Measurements from ENCODE around the gene POLG. TPM values are rescaled to one million over a fixed set of nuclear protein-coding genes. Genes with fewer than 3 reads are reported as not detected.

The POLG gene
- polyA plus RNA-seq, 1 of the 3 experiments (the other 2 are of a cell fraction): 24.9 TPM

DNA sequence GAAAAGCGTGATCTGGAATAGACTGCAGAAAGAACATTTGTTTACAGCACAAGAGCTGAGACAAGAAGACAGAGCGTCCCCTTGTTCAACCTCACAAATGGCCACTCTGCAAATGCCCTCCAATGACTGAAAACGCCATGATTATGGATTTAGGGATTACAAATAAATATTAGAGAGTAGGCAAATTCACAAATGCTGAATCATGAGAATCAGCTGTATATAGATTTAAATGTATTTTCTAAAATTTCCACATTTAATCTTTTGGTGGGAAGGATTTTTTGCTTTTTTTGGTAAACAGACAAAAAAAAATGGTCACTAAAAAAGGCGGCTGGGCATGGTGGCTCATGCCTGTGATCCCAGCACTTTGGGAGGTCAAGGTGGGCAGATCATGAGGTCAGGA lies 10.6 kb upstream of the POLG start (continued):
- TF ChIP-seq, protein P1, sequence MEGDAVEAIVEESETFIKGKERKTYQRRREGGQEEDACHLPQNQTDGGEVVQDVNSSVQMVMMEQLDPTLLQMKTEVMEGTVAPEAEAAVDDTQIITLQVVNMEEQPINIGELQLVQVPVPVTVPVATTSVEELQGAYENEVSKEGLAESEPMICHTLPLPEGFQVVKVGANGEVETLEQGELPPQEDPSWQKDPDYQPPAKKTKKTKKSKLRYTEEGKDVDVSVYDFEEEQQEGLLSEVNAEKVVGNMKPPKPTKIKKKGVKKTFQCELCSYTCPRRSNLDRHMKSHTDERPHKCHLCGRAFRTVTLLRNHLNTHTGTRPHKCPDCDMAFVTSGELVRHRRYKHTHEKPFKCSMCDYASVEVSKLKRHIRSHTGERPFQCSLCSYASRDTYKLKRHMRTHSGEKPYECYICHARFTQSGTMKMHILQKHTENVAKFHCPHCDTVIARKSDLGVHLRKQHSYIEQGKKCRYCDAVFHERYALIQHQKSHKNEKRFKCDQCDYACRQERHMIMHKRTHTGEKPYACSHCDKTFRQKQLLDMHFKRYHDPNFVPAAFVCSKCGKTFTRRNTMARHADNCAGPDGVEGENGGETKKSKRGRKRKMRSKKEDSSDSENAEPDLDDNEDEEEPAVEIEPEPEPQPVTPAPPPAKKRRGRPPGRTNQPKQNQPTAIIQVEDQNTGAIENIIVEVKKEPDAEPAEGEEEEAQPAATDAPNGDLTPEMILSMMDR (IDR thresholded peaks at IDR 0.05): no peak

DNA sequence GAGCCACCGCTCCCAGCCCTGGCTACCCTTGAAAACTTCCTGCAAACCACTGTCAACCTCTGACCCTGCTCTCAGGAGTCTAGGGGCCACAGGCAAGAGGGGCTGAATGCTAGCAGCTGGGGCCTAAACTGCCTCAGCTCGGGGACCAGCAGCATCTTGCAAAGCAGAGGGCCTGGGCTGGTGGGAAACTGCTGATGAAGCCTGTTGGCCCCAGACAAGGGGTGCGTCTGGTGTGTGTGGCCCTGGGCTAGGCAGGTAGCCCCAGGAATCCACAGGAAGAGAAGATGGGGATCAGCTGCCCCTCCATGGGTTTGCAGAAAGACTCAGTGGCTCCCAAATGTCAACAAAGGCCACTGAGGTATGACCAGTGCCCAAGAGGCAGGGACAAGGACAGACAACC lies 8.2 kb upstream of the POLG start:
- Histone ChIP-seq H2AFZ (ENCODE audit: low read depth) (no peak overlapping the region), H3K9me3 (no peaks in the 10 kb centered on the region), H4K20me1 (ENCODE audit: insufficient read depth) (no peaks in the 10 kb centered on the region), H3K9me2 (no peaks in the 10 kb centered on the region), H3K79me2 (ENCODE audit: insufficient read depth) (no peaks in the 10 kb centered on the region), H3K4me2 (no peak overlapping the region), H3F3A (replicated peaks; ENCODE audit: insufficient read depth) (no peaks in the 10 kb centered on the region), H3K27ac (ENCODE audit: low read depth in 2 of 2, low read length in 1 of 2) (no peak overlapping the region), H3K4me3 (ENCODE audit: low read depth in 2 of 2, low read length in 1 of 2) (no peak overlapping the region), H3K36me3 (replicated peaks in 1 of 2; ENCODE audit: control insufficient read depth in 1 of 2, insufficient read depth in 2 of 2, low read length in 1 of 2) (no peaks in the 10 kb centered on the region), H3K4me1 (ENCODE audit: control insufficient read depth in 1 of 2, insufficient read depth in 2 of 2, low read depth in 1 of 2, low read length in 1 of 2) (no peaks in the 10 kb centered on the region; a peak in 1 of 4 replicates), H3K27me3 (ENCODE audit: insufficient read depth) (no peaks in the 10 kb centered on the region), H3K9ac (no peak overlapping the region)
- TF ChIP-seq TEAD4 (IDR thresholded peaks at IDR 0.05; ENCODE audit: borderline replicate concordance, insufficient read depth) (no peak), RXRA (IDR thresholded peaks at IDR 0.05; ENCODE audit: borderline replicate concordance, low read depth) (no peak), RAD21 (IDR thresholded peaks at IDR 0.05; ENCODE audit: low read length) (no peak), TAF1 (IDR thresholded peaks at IDR 0.05; ENCODE audit: borderline replicate concordance, low read depth, low read length) (no peak), CHD2 (IDR thresholded peaks at IDR 0.05; ENCODE audit: low read length, partially characterized antibody) (no peak), NFIC (IDR thresholded peaks at IDR 0.05; ENCODE audit: borderline replicate concordance) (no peak), ELF1 (IDR thresholded peaks at IDR 0.05) (no peak), SIN3A (IDR thresholded peaks at IDR 0.05; ENCODE audit: borderline replicate concordance, low read depth, low read length) (no peak), FOSL2 (IDR thresholded peaks at IDR 0.05; ENCODE audit: borderline replicate concordance, low read depth) (no peak), POLR2AphosphoS5 (IDR thresholded peaks at IDR 0.05; ENCODE audit: low read depth, low read length) (no peak)
- TF ChIP-seq, protein P2, sequence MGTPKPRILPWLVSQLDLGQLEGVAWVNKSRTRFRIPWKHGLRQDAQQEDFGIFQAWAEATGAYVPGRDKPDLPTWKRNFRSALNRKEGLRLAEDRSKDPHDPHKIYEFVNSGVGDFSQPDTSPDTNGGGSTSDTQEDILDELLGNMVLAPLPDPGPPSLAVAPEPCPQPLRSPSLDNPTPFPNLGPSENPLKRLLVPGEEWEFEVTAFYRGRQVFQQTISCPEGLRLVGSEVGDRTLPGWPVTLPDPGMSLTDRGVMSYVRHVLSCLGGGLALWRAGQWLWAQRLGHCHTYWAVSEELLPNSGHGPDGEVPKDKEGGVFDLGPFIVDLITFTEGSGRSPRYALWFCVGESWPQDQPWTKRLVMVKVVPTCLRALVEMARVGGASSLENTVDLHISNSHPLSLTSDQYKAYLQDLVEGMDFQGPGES (IDR thresholded peaks at IDR 0.05; ENCODE audit: low read depth, low read length): no peak
- TF ChIP-seq, protein P3, sequence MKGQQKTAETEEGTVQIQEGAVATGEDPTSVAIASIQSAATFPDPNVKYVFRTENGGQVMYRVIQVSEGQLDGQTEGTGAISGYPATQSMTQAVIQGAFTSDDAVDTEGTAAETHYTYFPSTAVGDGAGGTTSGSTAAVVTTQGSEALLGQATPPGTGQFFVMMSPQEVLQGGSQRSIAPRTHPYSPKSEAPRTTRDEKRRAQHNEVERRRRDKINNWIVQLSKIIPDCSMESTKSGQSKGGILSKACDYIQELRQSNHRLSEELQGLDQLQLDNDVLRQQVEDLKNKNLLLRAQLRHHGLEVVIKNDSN (IDR thresholded peaks at IDR 0.05; ENCODE audit: borderline replicate concordance, low read depth): no peak
- TF ChIP-seq, protein P4, sequence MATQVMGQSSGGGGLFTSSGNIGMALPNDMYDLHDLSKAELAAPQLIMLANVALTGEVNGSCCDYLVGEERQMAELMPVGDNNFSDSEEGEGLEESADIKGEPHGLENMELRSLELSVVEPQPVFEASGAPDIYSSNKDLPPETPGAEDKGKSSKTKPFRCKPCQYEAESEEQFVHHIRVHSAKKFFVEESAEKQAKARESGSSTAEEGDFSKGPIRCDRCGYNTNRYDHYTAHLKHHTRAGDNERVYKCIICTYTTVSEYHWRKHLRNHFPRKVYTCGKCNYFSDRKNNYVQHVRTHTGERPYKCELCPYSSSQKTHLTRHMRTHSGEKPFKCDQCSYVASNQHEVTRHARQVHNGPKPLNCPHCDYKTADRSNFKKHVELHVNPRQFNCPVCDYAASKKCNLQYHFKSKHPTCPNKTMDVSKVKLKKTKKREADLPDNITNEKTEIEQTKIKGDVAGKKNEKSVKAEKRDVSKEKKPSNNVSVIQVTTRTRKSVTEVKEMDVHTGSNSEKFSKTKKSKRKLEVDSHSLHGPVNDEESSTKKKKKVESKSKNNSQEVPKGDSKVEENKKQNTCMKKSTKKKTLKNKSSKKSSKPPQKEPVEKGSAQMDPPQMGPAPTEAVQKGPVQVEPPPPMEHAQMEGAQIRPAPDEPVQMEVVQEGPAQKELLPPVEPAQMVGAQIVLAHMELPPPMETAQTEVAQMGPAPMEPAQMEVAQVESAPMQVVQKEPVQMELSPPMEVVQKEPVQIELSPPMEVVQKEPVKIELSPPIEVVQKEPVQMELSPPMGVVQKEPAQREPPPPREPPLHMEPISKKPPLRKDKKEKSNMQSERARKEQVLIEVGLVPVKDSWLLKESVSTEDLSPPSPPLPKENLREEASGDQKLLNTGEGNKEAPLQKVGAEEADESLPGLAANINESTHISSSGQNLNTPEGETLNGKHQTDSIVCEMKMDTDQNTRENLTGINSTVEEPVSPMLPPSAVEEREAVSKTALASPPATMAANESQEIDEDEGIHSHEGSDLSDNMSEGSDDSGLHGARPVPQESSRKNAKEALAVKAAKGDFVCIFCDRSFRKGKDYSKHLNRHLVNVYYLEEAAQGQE (IDR thresholded peaks at IDR 0.05; ENCODE audit: low read depth, low read length): no peak
- TF ChIP-seq, protein P1 (IDR thresholded peaks at IDR 0.05): no peak
- TF ChIP-seq, protein P5, sequence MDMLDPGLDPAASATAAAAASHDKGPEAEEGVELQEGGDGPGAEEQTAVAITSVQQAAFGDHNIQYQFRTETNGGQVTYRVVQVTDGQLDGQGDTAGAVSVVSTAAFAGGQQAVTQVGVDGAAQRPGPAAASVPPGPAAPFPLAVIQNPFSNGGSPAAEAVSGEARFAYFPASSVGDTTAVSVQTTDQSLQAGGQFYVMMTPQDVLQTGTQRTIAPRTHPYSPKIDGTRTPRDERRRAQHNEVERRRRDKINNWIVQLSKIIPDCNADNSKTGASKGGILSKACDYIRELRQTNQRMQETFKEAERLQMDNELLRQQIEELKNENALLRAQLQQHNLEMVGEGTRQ (IDR thresholded peaks at IDR 0.05; ENCODE audit: borderline replicate concordance, low read depth, low read length): no peak
- TF ChIP-seq, protein P6, sequence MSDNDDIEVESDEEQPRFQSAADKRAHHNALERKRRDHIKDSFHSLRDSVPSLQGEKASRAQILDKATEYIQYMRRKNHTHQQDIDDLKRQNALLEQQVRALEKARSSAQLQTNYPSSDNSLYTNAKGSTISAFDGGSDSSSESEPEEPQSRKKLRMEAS (IDR thresholded peaks at IDR 0.05; ENCODE audit: low read depth): no peak
- 70% methylated on average over 2 of the region's 3 CpGs for WGBS (ENCODE audit: low lambda C conversion rate)
- POLR2A ChIA-PET: no interaction called here
- CTCF ChIA-PET: interaction anchor here (1.2 to 4.8 kb wide), 3 partner anchors 15 to 136 kb away, joined by 3 to 69 read pairs (median 4); no protein-coding TSS in a partner anchor
- DNase-seq: no peak

Measured in SK-N-SH (cell line).